HG03097 (cell line): ENCODE data around the gene CYTL1.
"Not testable (repeated sequence)": the region's sequence is repeated elsewhere in the genome, so short reads cannot be mapped to it uniquely, and the experiment has no call there.

ENCODE experiments used
- ATAC-seq: cut with Tn5 transposase; IDR thresholded peaks from one replicate; pipeline ENCODE4 v1.9.1; 2021; ENCODE audit not compliant: unreplicated experiment, low FRiP score

The CYTL1 gene

DNA sequence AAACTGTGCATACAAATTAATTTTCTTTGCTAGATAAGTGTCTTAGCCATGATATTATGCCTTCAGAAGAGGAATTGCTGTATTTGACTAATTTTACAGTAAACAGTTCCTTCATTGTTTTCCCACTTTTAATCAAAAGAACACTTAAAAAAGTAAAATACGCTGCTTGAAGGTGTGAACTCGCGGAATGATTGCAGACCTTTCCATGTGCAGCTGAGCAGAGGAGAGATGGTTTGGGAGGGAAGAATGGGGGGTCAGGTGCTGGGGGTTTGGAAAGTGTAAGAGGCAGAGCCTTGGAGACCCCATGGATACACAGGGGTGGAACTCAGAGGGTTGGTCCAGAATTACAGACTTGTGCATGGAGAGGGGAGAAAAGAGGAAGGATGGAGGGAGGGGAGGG, 15.3 kb downstream of the CYTL1 start:
- no peak for ATAC-seq

DNA sequence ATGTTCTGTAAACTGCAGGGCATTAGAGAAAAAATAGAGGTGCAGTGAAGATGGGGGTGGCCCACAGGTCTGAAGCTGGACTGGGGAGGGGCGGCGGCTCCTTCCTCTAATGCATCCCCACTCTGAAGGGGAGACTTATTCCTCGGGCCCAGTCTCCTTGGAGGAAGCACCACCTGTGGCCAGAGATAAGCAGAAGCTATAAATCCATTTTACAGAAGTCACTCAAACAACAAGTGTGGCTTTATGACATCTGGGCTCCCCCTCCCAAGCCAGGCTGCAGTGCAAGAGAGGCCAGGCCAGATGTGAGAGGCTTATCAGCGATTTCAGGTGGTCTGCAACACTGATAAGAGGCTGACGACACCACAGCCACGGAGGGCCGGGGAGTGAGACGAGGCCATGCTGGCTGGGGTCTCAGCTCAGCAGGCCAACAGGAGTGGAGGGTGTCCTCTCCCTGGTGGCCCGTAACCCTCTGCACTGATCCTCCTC, 15.8 kb downstream of the CYTL1 start:
- no peak for ATAC-seq

DNA sequence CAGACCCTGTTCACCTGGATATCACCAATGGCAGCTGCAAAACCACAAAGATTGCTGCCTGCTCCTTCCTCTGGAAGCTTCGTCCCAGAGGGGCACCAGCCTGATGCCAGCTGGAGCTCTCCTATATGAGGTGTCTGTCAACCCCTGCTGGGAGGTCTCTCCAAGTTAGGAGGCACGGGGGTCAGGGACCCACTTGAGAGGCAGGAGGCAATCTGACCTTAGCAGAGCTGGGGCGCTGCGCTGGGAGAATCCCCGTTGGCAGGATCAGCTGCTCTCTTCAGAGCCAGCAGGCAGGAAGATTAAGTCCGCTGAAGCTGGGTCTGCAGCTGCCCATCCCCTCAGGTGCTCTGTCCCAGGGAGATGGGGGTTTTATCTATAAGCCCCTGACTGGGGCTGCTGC, 17.6 kb downstream of the CYTL1 start:
- not testable (repeated sequence) for ATAC-seq

DNA sequence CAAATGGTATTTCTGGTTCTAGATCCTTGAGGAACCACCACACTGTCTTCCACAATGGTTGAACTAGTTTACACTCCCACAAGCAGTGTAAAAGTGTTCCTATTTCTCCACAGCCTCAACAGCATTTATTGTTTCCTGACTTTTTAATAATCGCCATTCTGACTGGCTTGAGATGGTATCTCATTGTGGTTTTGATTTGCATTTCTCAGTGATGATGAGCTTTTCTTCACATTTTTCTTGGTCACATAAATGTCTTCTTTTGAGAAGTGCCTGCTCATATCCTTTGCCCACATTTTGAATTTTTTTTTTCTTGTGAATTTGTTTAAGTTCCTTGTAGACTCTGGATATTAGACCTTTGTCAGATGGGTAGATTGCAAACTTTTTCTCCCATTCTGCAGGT, 22.3 kb downstream of the CYTL1 start:
- not testable (repeated sequence) for ATAC-seq

DNA sequence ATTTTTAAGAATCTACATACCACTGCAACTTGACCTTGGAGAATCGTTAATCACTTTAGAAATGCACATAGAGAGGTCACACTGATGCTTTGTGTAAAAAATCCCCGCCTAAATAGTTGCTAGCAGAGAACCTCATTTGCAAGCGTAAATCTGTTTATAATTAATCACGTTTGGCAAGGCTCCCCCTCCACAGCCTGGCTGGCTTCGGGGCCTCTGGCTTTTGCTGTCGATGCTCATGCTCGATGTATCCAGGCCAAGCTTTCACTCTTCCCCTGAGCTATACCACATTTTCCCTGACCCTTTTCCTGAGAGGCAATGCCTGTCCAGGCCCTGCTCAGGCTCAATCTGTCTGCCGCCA, 23.4 kb downstream of the CYTL1 start:
- ATAC-seq: no peak

DNA sequence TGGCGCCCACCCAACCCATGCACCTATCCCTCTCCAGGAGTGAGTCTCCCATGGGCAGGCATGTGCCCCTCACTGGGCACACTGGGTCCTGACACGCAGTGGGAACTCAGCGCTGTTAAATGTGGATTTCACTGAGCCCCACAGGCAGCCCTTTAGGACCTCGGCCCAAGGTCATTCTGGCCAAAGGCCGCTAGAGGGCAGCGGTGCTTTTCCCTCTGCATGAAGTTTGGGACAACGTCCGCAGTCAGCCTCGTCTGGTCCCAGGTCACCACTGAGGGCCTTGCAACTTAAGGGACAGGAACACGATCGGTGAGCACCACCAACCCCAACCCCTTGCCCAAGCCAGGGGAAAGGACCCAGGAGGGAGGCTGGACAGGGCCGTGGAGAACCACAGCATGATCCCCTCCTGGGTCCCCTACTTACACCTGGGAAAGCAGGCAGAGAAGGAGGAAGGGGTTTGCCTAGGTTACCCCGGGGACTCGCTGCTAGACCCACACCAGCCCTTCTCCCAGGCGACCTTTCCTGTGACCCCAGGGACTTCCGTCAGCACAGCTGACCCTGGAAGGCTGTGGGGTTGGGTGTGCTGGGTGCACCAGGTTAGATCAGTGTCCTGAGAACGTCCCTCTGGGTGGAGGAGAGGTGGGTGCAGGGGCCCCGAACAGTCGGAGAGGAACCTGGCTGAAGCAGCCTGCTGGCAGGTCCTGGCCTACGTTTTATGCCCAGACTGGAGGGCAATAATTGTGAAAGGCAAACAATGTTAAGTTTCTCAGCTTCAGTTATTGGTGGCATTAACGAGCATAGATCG, 24.0 kb downstream of the CYTL1 start:
- ATAC-seq: no peak

DNA sequence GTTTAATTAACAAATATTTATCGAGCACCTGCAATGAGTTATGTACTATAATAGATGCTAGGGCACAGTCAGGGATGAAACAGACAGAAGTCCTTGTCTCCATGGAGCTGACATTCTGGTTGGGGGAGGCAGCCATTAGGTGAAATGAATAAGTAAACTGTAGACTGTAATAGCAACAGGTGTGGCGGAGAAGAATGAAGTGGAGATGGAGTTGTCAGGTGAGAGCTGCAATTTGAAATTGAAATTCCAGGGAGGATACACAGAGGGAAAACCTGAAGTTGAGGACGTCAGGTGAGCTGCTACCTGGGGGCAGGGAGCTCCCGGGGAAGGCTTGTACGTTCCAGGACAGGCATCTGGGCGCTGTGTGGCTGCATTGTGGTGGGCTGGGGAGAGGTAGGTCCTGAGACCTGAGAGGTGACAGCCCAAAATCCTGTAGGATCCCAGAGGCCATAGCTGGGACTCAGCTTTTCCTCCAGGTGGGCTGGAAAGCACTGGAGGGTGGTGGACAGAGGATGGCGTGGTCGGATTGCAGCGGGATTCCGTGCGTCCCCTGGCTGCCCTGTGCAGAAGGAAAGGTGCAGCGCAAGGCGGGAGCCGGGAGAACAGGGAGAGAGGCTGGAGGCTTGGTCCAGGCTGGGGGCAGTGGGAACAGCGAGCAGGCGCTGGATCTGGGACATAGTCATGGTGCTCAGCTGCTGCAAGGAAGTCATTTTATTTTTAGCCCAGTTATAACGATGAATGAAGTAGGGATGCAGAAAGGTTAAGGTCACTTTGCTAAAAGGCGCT, 24.8 kb downstream of the CYTL1 start:
- no peak for ATAC-seq

DNA sequence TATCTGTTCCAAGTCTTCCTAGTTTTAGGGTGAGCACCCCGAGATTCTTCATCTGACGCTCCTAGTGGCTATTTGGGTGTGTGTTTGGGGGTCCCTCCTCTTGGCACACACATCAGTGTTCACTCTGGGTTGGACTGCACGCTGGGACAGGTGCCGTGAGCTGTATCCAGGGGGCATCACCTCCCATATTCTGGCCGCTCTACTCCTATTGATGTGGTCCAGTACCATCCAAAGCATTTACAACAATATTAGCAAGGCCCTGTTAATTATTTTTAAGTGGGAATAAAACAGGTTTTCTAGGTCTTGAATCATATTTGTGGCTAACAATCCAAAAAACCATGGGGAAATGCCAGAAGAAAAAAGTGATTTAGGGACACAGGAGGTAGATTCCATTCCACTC, 26.4 kb downstream of the CYTL1 start:
- no peak for ATAC-seq

DNA sequence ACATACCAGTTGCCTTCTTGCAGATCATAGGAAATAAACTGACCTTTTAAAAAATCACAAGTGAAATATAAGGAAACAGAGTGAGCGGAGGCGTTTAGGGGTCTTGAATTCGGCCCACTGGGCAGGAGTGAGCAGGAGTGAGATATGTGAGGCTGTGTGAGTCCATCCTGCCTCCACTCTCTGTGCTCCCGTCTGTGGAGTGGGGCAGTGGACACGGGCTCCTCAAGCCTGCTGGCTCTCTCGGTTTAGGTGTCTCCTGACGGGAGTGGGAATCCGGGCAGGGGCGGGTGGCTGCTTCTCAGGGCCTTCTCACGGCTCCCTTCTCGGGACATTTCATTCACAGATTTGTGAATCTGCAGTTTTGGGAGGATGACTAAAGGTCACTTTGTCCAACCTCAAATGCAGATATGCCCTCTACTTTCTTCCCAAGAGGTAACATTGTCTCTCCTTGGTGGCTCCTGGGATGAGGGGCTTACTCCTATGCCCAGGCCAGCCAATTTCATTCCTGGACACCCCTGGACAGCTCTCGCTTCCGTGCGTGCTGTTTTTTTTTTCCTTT, 27.6 kb downstream of the CYTL1 start:
- no peak for ATAC-seq

DNA sequence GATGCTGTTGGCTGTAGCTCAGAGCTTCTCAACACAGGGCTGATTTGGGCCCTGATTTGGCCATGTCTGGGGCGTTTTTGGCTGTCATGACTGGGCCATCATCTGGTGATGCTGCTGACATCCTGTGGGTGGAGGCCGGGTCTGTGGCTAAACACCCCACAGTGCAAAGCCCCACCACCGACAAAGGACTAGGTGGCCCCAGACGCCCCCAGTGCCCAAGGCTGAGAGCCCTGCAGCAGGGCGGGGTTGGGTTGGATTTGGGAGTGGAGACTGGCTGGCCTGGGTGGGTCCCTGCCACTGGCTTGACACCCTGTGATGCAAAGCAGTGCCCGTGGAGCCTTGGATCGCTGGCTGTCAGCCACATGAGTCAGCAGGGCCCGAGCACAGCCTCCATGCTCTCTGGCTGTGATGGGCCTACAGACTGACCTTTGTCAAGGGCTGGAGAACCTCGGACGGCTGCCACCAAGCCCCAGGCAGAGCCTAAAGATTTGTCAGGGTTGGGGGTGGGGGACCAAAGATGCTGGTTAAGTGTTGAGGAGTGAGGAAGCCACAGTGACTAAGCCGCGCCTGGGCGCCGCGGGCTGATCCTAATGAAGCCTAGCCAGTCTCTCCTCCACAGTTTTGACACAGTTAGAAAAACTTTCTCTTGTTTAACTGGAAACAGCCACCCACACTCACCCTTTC, 28.3 kb downstream of the CYTL1 start:
- ATAC-seq: no peak

DNA sequence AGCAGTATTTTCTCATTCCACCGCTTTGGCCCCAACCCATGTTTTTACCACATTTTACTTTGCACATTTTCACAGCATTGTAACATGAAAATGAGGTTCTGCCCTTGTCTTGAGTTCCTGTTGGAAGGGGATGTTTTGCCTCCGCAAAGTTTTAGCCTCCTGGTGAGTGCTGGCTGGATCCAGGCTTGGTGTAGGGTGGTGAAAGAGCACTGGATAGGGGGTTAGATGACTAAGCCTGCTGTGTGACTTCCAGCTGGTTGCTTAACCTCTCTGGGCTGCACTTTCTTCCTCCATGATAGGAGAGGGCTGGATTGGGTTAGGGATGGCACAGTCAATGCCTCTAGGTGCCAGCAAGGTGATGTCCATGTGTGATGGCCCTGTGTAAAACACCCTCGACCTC, 28.9 kb downstream of the CYTL1 start:
- ATAC-seq: no peak

DNA sequence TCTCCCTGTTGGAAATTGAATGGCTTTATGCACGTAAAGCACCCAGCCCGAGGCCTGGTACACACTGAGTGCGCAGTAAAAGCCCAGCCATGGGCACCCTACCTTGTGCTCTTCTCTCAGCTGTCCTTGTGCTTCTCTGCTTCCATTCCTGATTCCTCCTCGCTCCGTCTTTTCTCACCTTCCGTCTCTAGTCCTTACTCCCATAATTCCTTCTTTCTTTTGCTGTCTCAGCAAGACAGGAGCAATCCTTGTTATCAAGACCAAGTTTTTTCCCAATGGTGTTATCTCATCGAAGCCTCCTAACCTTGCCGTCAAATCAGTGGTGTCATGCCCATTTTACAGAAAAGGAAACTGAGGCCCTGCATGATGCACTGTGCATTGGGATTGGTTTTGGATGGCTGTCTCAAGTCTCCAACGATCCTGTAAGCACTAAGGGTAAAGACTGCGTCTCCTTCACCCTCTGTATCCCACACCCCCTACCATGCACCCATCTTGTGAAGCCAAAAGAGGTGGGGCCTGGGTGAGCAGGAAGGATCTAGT, 30.1 kb downstream of the CYTL1 start:
- ATAC-seq: no peak

DNA sequence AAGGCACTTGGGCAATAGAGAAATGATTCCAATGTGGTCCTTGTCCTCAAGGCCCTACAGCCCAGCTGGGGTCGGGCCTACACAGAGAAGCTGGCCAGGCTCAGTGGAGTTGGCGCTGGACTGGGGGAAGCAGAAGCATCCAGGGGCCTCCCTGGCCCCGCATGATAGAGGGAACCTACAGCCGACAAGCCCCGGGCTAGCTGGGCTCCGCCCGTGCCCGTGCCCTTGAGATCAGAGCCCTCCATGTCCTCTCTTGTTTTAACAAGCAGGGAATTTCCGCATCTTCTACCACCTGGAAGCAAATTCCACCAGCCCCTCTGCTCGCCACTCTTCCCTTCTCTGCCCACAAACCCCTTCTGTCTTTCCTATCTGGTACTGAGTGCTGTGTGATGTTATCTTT, 31.6 kb downstream of the CYTL1 start:
- no peak for ATAC-seq

DNA sequence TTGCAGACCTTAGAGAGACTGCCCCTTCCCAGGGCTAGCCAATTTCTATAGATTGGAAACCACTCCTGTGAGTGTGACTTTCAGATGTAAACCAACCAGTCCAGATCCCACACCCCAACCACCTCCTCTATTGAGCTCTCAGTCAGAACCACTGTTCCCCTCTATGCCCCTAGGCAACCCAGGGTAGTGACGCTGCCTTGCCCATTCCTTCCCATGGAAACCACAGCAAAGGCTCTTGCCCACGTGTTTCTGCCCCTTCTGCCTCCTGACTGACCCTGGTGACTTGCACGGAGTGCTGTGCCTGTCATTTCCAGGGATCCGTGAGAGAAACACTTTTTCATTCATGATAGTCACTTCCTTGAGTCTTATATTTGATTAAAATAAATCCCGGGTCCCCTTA, 32.4 kb downstream of the CYTL1 start:
- no peak for ATAC-seq

DNA sequence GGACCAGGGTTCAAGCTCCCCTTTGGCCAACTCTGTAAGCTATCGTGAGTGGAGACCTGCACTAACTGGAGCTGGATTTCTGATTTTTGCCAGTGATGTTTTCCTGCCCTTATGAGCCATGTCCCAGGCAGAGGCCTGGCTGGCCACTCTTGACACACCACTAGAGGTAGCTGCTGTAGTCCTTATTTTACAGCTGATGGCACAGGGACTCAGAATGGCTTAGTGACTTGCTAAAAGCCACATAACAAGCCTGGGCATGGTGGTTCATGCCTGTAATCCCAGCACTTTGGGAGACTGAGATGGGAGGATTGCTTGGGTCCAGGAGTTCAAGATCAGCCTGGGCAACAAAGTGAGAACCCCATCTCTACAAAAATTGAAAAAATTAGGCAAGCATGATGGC, 33.4 kb downstream of the CYTL1 start:
- no peak for ATAC-seq

DNA sequence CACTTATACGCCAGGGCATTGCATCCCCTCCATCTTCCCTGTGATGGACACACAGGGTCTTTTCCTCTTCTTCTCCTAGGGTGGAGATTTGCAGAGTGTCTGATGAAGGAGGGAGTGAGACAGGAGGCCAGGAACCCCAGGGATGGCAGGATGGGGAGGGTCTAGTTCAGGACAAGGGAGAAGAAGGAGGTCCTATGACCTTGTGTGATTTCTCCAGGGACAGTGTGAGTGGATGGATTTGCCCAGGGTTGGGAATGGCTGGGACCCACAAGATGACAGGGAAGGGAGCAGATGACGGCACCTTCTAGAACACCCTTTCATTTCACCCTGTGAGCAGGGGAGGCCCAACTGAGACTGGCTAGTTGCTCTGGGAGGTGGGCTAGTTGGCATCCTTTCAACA, 34.2 kb downstream of the CYTL1 start:
- ATAC-seq: no peak

DNA sequence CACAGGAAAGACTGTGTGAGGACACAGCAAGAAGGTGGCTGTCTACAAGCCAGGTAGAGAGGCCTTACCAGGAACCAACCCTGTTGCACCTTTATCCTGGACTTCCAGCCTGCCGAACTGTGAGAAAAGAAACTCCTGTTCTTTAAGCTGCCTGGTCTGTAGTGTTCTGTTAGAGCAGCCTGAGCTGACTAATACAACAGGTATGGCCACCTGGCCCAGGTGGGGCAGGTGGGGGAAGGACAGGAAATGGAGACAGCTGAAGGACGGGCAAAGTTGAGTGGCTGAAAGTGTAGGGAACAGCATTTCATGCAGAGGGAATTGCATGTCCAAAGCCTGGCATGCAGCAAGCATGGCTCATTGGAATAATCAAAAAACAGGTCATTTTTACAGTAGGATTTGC, 35.1 kb downstream of the CYTL1 start:
- ATAC-seq: no peak

DNA sequence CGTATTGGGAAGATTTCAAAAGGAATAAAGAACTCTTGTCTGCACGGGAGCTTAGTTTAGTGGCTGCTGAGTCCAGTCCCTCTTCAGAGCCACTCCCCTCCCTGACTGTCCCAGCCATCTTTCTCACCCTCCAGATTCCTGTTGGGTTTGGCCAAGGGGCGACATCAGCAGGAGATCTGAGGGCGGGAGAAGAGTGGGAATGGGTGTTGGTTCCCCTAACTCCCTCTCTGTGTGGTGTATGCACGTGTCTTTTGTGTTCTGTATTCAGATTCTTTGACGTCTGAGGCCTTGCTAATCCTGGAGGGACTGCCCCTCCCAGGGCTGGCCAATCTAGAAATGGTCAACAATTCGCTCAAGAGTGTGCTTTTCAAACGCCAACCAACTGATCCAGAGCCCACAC, 37.4 kb downstream of the CYTL1 start:
- no peak for ATAC-seq

DNA sequence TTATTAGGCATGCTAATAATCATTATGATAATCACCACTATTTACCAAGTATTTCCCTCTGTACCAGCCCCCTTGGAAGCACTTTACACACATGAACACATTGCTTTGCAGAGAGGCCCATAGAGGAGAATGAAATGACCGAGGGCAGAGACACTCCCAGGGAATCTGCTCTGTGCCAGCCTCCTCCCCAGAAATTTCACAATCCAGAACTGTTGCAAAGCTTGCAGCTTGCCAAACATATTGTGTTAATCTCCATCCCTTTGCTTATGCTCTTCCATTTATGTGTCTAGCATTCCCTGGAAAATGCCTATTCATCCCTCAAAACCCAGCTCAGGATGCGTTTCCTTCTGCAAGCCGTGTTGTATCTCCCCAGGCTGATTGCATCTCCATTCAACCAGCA, 37.8 kb downstream of the CYTL1 start:
- no peak for ATAC-seq

DNA sequence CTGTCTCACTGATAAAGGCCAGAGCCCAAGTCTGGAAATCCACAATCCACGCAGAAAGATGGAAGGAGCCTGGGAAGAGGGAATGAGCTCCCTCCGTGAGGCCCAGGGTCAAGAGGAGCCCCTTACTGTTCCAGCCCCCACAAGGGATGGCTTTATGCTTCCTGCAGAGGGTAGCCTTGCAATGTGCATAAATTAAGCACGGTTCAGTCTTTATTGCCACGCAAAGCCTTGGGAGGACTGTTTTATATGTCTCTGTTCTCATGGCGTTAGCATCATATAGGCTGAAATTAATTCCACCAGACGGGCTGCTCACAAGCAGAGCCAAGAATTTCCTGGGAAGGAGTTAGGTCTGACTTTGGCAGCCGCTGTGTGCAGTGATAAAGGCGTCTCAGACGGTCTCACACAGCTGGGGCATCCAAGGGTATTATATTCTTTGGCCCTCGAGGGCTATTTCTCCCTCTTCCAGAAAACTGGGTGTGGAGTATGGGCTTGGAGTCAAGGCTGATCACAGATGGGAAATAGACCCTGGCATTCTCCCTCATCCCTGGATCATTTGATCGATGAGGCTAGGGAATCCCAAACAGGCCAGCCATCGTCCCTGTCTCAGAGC, 38.5 kb downstream of the CYTL1 start:
- no peak for ATAC-seq
